RKO (cell line): Measurements from ENCODE around the gene BSG.
"Not testable (repeated sequence)": the region's sequence is repeated elsewhere in the genome, so short reads cannot be mapped to it uniquely, and the experiment has no call there.

Experiments
- DNase-seq: peaks from one replicate; pipeline ENCODE4 v3.0.0-alpha.2; 2016; ENCODE audit warnings: low spot score

BSG gene

DNA sequence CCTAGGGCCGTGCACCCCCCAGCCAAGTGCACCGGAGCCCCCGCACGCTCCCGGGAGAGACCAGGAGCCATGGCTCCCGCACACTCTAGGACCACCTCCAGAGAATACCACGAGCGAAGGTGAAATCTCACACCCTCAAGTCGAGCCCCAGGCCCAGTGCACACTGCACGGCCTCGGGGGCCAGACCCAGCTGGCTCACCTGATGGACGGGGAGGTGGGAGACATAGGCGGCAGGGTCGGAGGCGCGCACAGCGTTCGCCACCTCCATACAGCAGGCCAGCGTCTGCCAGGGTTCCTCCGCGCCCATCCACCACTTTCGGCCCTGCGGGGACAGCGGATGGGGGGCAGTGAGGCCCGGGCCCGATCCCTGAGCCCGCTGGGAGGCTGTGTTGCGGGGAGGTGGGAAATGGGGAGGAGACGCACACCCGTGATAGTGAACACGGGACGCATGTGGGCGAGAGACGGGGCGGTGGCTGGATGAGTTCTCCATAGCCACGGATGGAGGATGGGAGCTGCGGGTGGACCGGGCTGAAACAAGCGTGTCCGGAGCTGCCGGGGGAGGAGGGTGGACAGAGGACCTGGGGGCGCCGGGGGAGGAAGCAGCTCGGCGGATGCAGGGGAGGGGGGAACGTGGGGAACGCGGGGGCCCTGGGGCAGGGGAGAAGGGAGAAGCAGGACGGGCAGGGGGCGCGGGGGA, 47.9 kb downstream of the BSG start:
- DNase-seq: no peak

DNA sequence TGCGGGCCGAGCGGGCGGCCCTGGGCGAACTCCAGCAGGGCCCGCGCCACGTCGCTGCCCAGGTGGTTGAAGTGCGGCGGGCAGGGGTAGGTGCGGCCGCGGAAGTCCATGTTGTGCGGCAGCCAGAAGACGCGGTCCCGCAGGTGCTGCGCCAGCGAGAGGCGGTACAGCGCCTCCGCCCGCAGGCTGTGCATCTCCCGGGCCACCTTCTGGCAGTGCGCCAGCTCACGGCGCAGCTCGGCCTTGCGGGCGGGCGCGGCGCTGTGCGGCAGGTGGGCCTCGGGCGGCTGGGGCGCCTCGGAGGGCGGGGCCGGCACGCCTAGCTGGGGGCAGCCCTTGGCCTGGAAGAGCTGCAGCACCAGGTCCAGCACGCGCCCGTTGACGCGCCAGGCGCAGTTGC, 48.8 kb downstream of the BSG start:
- not testable (repeated sequence) for DNase-seq

DNA sequence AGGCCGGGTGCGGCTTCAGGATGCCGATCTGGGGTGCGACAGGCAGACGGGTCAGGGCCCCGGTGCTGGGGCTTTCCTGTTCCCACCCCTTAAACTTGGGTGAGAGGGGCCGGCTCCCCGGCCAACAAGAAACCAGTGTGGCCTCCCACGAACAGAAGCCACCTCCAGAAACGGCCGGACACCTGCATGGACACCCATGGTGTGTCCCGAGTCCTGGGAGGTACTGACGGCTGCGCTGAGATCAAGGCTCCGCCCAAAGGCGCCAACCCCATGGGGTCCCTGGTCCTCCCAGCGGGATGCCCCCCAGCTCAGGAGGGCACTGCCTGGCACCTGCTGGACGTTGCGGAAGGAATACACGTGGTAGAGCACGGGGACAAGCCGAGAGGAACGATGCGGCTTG, 49.4 kb downstream of the BSG start:
- no peak for DNase-seq

DNA sequence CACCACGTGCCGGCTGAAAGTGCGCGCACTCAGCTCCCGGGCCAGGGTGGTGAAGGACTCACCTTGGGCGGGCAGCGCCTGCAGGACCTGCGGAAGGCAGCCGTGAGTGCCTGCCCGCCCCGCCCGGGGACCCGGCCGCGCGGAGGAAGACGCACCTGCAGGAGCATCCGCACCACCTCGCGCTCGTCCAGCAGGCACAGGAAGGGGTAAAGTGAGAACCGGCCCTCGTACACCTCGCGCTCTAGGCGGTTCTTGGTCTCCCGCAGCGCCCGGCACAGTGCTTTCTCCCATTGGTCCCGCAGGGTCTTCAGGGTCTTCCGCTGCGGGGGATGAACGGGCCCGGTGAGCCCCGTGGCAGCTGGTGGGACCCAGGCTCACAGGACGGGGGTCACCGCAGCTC, 50.3 kb downstream of the BSG start:
- no peak for DNase-seq

DNA sequence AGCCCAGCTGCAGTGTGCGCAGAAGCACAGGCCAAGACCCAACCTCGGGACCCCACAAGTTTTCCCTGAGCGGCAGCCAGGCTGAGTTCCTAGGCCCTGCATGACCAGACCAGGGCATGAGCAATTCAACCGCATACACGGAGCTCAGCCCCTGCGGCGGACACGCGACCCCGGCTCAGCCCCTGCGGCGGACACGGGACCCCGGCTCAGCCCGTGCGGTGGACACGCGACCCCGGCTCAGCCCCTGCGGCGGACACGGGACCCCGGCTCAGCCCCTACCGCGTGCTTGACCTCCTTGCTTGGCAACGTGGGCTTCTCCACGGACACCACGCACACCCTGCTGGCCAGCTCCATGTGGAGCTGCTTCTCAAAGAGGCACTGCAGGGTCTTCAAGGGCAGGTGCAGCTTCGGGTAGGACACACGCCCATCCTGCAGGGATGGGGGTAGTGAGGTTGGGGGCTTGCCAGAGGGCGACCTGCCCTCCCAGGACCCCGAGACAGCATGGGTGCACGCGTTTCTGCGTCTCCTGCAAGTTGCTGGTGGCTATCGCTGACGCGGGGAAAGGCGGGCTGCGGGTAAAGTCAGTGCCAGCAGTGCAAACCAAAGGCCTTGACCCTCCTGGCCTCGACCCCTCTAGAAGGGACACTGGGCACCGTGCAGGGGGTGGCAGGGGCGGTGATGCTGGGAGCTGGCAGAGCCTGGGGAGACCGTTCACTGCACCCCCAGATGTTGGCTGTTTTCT, 51.0 kb downstream of the BSG start:
- DNase-seq: no peak

DNA sequence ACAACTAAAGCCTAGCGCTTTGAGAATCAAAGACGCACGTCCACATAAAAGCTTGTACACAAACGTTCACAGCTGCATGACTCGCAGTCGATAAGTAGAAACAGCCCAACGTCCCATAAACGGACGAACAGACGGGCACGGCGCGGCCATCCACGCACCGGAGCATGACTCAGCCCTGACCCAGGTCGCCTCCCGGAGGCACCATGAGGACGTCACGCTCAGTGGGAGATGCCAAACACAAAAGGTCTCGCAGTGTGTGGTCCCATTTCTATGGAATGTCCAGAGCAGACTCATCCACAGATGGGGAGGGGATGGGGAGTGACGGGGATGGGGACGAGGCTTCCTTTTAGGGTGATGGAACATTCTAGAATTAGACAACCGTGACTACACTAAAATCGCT, 51.6 kb downstream of the BSG start:
- DNase-seq: peak; percentile 42

DNA sequence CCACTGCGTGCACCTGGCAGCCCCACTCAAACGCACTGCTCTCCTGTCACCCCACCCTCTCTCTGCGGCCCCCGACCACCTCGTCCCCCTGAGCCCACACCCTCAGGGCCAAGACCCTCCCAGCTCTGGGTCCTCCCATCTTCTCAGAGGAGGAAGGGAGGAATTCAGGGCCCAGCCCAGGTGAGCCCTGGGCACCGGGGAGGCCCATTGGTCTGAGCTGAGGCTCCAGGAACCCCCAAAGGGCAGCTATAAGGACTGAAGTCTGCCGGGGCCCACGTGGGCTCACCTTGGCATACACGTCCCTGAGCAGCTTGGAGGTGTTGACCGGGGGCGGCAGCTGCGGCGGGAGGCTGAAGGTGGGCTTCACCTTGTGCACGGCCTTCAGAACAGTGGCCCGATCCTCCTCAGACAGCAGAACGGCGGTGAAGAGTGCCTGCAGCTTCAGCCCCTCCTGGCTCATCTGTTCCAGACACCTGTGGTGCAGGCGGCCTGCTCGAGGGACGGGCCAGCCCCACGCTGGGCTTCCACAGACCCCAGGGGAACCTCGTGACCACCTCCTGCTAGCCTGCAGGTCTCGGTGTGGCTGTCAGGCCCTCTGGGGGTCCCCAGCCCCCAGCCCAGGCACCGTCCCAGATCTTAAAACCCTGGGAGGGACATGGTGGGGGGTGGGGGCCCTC, 52.2 kb downstream of the BSG start:
- DNase-seq: no peak

DNA sequence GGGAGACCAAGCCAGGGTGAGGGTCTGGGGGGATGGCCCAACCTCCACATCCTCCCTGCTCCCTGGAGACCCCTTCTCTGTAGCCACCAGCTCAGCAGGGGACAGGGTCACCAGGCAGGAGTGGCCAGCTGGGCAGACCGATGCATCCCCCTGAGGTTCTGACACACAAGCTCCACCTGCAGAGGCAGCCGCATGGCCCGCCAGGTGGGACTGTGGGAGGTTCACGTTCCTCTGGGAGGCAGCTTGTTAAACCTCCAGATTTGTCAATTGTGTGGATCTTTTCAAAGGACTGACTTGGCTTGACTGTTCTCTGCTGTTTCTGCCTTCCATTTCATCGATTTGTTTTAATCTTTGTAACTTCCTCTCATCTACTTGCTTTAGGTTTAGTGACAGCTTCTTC, 52.9 kb downstream of the BSG start:
- DNase-seq: no peak

DNA sequence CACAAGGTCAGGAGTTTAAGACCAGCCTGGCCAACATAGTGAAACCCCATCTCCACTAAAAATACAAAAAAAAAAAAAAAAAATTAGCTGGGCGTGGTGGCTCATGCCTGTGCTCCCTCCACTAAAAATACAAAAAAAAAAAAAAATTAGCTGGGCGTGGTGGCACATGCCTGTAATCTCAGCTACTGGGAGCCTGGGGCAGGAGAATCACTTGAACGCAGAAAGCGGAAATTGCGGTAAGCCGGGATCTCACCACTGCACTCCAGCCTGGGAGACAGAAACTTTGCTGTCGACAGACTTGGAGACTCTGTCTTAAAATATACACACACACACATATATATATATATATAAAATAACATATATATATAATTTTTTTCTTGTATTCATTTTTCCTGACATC, 54.2 kb downstream of the BSG start:
- not testable (repeated sequence) for DNase-seq

DNA sequence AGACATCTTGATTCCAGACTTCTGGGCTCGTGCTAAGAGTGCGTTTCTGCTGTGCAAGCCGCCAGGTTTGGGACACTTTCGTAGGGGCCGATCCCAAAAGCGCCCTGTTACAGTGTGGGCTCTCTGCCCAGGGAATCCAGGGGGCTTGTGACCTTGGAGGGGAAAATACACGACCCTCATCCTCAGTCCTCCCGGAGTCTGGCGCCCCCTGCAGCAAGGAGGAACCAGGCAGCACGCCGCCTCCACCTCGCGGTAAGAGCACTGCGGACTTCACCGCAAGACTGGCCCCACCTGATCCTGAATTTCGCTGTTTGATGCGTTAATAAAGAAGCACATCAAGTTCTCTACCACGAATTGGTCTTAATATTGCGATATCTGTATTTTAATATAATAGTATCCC, 55.8 kb downstream of the BSG start:
- DNase-seq: no peak

DNA sequence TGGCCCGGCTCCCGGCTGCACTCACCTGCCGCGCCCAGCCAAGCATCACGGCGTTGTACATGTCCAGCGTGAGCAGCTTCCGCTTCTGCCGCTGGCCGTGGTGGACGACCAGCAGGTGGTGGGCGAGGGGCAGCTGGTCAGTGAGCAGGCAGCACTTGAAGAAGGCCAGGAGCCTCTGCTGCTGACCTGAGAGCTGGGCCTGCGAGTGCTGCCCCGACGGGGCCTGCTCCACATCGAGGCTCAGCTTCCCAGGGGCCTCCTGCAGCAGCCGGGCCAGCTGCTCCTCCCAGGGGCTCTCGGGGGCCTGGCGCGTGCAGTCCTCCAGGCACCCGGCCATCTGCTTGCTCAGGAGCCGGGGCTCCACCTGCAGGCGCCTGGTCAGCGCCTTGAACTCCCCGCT, 57.1 kb downstream of the BSG start:
- DNase-seq: not testable (repeated sequence)

DNA sequence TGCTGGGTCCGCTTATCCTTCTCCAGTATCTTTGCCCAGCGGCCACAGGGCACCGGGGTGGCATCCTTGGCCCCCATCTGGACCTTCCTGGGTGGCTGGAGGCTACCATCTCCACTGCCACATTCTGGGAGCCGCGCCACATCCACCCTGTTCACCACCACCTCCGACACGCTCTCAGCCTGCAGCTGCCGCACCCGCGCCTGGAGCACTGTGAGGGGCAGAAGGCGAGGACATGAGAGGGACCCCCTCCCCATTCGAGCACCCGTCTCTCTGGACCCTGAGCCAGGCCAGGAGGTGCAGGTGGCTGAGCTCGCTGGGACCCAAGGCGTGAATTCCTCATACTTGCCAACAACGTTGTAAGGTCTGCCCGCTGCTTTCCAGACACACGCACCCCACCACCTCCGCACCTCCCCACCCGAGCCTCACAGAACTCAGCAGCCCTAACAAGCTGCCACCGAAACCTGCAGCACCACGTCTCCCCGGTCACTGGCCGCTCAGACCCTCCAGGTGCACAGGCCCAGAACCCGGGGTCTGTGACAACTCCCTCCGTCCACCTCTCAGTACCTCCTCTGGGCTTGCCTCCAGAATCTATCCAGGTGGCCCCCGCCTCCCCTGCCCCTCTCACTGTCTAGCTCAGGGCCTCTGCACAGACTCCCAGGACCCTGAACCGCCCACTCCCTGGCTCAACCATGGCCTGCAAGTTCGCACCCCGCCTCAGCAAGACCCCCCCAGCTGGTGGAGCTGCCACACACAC, 57.7 kb downstream of the BSG start:
- no peak for DNase-seq

DNA sequence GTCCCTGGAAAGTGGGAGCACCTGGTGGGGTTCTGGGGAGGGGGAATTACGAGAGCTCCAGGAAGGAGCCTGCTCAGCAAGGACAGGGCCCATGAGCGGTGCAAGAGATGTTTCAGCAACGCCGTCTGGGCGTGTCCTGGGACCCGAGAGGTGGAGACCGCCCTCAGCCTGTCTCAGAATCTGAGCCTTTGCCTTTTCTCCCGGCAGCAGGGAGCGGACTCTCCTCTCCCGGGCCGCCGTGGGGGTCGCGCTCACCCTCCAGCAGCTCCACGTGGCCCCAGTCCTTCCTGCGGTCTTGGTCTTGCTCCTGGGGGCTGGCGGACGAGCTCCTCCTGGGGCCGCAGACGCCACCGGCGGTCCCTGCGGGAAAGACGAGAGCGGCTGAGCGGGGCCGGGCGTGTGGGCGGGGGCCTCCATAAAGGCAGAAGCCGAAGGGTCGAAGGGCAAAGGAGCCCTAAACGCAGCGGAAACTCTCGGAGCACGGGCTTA, 60.2 kb downstream of the BSG start:
- peak; percentile 84 for DNase-seq
